ENCODE results near the gene PECR. TPM values are rescaled to one million over a fixed set of nuclear protein-coding genes. Genes with fewer than 3 reads are reported as not detected.

Gene PECR
- total and polyA plus RNA-seq, 2 of the 13 experiments (the other 11 are each of a cell fraction or from before 2014, with no cell fraction given) = 151 to 153 TPM

- TF ChIP-seq MAFK (conservative IDR thresholded peaks at IDR 0.05 in 1 of 2, IDR thresholded peaks at IDR 0.05 in 1 of 2; ENCODE audit: low read length in 2 of 2) (no peak), ZNF747 (CRISPR knock-in tag; IDR thresholded peaks at IDR 0.05; ENCODE audit: borderline replicate concordance) (peak; percentile 96), PCBP1 (IDR thresholded peaks at IDR 0.05; ENCODE audit: borderline replicate concordance, low read depth, low read length) (no peak), NR2F1 (CRISPR knock-in tag; IDR thresholded peaks at IDR 0.05) (no peak; a peak in 1 of 4 replicates), HNRNPL (IDR thresholded peaks at IDR 0.05; ENCODE audit: low read depth, low read length) (peak; percentile 80), SMARCE1 (IDR thresholded peaks at IDR 0.05; ENCODE audit: borderline replicate concordance) (no peak), ZNF562 (CRISPR knock-in tag; IDR thresholded peaks at IDR 0.05; ENCODE audit: borderline replicate concordance) (no peak), ZBTB3 (CRISPR knock-in tag; IDR thresholded peaks at IDR 0.05; ENCODE audit: borderline replicate concordance, low read depth) (no peak; the same call in 1 of the 2 replicates), NR3C1 (CRISPR knock-in tag; IDR thresholded peaks at IDR 0.05) (no peak), ZBTB49 (CRISPR knock-in tag; IDR thresholded peaks at IDR 0.05; ENCODE audit: borderline replicate concordance) (peak; percentile 71; the same call in 1 of the 2 replicates), FOXO1 (CRISPR knock-in tag; IDR thresholded peaks at IDR 0.05) (peak; percentile 82), THAP11 (CRISPR knock-in tag; IDR thresholded peaks at IDR 0.05) (peak; percentile 65), GRHL1 (CRISPR knock-in tag; conservative IDR thresholded peaks at IDR 0.05) (no peak), TFDP2 (CRISPR knock-in tag; IDR thresholded peaks at IDR 0.05) (peak; percentile 83), SKI (IDR thresholded peaks at IDR 0.05; ENCODE audit: partially characterized antibody) (no peak), ZMAT3 (CRISPR knock-in tag; conservative IDR thresholded peaks at IDR 0.05) (peak; percentile 99), LBX2 (CRISPR knock-in tag; IDR thresholded peaks at IDR 0.05; ENCODE audit: borderline replicate concordance) (peak; percentile 88; the same call in 1 of the 2 replicates), ZNF382 (CRISPR knock-in tag; IDR thresholded peaks at IDR 0.05; ENCODE audit: borderline replicate concordance) (no peak), ZBTB10 (CRISPR knock-in tag; IDR thresholded peaks at IDR 0.05; ENCODE audit: borderline replicate concordance) (no peak), PTBP1 (IDR thresholded peaks at IDR 0.05; ENCODE audit: low read depth, low read length, poor library complexity, severe bottlenecking) (no peak)
Measured at GRCh38 chr2:216081487-216082116, at the start of gene PECR, which contains the start of gene TMEM169 (continued).
